OCI-M2 (cell line): ENCODE data around the gene POM121.
"Not testable (repeated sequence)": the region's sequence is repeated elsewhere in the genome, so short reads cannot be mapped to it uniquely, and the experiment has no call there.

Source experiments
- DNase-seq: peaks from one replicate; lab custom pipeline; 2025; ENCODE audit not compliant: unreplicated experiment; lab: John Stamatoyannopoulos, UW

Gene POM121

GRCh38 chr7:72990146-72990913 lies 65.4 kb downstream of the POM121 start:
- not testable (repeated sequence) for DNase-seq

GRCh38 chr7:72995484-72995883 lies 70.6 kb downstream of the POM121 start:
- not testable (repeated sequence) for DNase-seq

- DNase-seq: not testable (repeated sequence)
Measured at GRCh38 chr7:72997447-72997846, 72.6 kb downstream of the POM121 start.

- not testable (repeated sequence) for DNase-seq
Measured at GRCh38 chr7:72997887-72998468, 73.1 kb downstream of the POM121 start.
